Renal pelvis (tissue), 12 donors: ENCODE measurements around the gene C9orf152. TPM values are rescaled to one million over a fixed set of nuclear protein-coding genes. Genes with fewer than 3 reads are reported as not detected.
"Not testable (repeated sequence)": the region's sequence is repeated elsewhere in the genome, so short reads cannot be mapped to it uniquely, and the experiment has no call there.

ENCODE experiments used
- DNase-seq: peaks from one replicate; pipeline ENCODE4 v3.0.0-alpha.2; 2013
- long read RNA-seq, 16 experiments: transcript quantifications; one replicate each; lab custom pipeline, GENCODE V29; 2026
- polyA plus RNA-seq, 3 donors: library from polyadenylated mRNA; unstranded; fragments of 120-200 nt; gene quantifications; one replicate each; pipeline ENCODE4 v1.2.1, GENCODE V29; 2013; ENCODE audit not compliant: insufficient read length in 3 of 3

Gene C9orf152
- under 1 TPM; 0.46 to 0.64 (median 0.50) TPM for polyA plus RNA-seq
- long read RNA-seq, donor 1 = 0 reads
- long read RNA-seq, donor 2 = 0 reads
- long read RNA-seq, donor 3 = 0 reads
- long read RNA-seq, donor 4 = 0 reads
- long read RNA-seq, donor 5, partial matches to known transcripts = 0 of 1 reads
- long read RNA-seq, donor 5, other reads (novel, unspliced or antisense) = 0 of 1 reads
- long read RNA-seq, donor 6 = 0 reads
- long read RNA-seq, donor 7, partial matches to known transcripts = 0 of 1 reads
- long read RNA-seq, donor 7, other reads (novel, unspliced or antisense) = 0 of 1 reads
- long read RNA-seq, donor 8 = 0 reads
- long read RNA-seq, donor 9 = 0 reads
- long read RNA-seq, donor 10 = 0 reads
- long read RNA-seq, donor 11 = 0 reads
- long read RNA-seq, donor 12 = 0 reads
- long read RNA-seq, donor 13 = 0 reads
- long read RNA-seq, donor 14 = 0 reads
- long read RNA-seq, donor 15, transcript C9orf152-201 (2 exons, 2,717 nt) = major isoform, 13 of 13 reads
- long read RNA-seq, donor 15, partial matches to known transcripts = 0 of 13 reads
- long read RNA-seq, donor 15, other reads (novel, unspliced or antisense) = 0 of 13 reads
- long read RNA-seq, donor 16, partial matches to known transcripts = 0 of 1 reads
- long read RNA-seq, donor 16, other reads (novel, unspliced or antisense) = 0 of 1 reads

DNA sequence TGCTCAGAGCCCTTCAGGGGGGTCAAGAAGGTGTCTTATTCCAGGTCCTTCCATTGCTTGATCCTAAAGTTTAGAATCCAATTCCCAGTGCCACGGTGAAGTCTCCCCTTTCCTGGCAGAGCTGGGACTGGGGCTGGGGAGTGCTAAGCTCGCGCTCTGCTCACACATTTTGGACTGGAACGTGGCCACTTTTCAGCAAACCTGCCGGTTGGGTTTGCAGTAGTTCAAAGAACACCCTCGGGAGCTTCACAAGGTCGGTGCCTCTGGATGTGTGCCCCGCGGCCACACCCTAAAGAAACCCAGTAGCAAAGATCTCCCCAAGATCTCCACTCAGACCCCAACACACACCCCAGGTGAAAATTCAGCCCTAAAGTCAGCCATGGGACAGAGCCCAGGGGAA is at the start of gene C9orf152:
Gene C9orf152, minus strand, starts transcription at position 129 of the 400 bp plus-strand sequence. CDS start 580 bp downstream, outside the sequence.
- DNase-seq = no peak

DNA sequence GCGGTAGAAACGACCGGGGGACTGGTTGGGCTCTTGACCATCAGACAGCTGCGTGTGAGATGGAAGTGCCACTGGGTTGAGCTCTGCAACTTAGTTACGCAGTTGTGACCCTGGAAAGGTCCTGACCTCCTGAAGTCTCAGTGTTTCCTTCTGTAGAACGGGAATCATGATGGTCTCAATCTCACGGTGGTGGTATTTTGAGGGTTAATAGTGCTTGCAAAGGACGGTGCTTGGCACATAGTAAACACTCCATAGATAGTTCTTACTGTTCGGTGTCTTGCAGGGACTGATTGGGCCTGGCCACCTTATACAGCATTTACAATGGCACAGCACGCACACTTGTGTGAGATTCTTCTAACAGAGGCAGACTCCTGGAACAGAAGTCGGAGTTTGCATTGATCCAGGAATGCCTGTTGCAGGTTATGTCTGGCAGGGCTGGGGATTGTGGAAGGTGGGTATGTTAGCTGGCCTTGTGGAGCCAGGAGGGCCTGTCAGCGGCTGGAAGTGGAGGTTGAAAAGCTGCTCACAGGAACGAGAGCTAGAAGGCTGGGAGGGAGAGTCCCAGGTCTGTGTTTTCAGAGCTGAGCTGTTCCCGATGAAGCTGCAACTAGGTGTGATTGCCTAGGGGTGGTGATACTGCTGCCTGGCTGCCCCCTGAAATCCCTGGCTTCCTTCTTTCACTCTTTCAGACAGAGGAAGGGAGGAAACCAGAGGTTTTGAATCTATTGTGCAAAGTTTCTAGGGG is 49.3 kb upstream of the C9orf152 start:
- no peak for DNase-seq

DNA sequence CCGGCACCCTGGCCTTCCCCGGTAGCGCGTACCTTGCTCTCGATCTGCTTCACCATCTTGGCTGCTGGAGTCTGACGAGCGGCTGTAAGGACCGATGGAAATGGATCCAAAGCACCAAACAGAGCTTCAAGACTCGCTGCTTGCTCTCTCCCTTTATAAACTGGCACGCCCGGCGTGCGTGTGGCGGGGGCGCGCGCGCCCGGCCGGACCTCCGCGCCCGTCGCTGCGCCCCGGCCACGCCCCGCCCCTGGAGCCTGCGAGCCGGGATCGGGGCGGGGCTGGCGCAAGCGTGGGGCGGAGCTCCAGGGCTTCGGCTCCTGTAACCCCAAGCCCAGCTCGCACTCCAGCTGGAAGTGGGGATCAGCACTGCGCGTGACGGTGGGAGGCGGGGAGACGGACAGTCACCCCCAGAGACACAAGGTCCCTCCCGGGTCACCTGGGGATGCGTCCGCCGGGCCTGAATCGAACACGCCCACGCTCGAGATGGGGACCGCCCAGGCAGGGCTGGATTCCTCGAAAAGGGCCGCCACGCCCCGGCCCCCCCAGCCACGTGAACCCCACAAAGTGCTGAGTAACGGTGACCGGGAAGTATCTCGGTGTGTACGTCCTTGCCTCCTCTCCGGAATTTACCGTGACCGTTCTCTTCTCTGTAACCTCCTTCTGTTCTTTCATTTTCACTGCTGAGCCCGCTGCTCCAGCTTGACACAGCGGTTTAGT is 48.6 kb upstream of the C9orf152 start, which contains the start of gene TXN:
Gene TXN, minus strand, starts transcription at position 128 of the 717 bp plus-strand sequence. Its CDS starts 72 bp downstream, at position 56.
- DNase-seq = peak; percentile 83

DNA sequence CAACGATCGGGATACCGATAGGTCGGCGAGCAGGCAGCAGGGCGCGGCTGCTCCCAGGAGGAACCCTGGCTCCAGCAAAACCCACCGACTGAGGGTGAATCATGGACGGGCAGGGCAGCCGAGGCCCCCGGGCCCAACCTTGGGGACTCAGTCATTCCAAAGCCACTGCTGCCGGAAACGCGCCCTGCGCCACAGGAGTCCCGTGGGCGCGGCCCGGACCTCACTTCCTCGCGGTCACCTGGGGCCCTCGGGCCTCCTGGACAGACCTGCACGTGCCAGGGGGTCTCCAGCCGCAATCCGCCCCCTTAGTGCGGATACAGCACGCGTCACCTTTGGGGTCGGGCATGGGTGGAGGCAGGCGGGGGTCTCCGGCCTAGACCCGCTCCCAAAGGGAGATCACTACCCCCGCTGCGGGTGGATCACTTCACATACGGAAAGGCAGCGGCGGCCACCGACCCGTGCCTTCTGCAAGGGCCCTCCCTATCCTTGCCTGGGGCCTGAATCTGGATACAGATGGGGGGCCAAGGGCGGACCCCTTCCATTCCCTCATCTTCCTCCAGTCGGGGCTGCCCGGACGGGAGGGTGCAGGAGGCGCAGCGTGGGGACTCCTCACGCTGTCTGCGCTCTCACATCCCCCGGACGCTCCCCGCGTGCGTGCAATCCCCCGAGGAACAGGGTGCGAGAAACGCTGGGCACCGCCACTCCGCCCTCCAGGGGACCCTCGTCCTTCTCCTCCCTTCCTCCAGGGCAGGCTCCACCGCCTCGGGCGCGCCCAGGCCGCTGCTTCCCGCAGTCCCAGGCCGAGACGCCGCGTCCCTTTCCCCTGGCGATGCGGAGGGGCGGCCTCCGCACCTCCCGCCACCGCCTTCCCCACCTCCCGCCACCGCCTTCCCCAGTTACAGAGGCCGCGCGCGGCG is 47.8 kb upstream of the C9orf152 start:
- peak; percentile 16 for DNase-seq

DNA sequence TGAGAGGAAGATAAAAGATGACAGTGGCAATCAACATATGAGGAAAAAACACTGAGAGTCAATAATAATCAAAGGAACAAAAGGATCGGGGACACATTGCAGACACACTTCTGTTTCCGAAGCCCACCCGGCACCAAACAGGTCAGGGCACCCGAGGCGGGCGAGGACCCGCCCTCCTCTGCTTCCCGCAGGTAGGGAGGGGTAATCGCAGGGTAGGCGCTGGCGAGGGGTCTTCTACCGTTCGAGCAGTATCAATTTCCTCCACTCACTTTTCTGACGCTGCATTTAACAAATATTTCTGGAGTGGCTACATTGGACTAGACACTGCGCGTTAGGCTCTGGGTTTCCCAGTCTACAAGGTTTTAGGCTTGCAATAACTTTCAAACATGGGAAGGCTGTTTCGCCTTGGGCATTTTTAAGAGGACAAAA is 47.1 kb upstream of the C9orf152 start:
- no peak for DNase-seq

GRCh38 chr9:110254500-110254899 is 46.5 kb upstream of the C9orf152 start:
- no peak for DNase-seq

- DNase-seq = no peak
Observed at GRCh38 chr9:110252509-110253139, 44.7 kb upstream of the C9orf152 start.

DNA sequence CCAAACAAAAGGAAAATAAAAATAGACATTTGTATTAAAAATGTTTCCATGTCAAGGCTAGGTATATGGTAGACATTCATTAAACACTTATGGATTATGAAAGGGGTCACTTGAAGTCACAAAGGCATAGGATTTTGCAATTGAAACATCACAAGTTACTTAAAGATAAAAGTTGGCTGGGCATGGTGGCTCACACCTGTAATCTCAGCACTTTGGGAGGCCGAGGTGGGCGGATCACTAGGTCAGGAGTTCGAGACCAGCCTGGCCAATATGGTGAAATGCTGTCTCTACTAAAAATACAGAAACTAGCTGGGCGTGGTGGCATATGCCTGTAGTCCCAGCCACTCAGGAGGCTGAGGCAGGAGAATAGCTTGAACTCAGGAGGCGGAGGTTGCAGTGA is 43.8 kb upstream of the C9orf152 start:
- not testable (repeated sequence) for DNase-seq

GRCh38 chr9:110251212-110251611 is 43.3 kb upstream of the C9orf152 start:
- DNase-seq = no peak

GRCh38 chr9:110249603-110250002 is 41.6 kb upstream of the C9orf152 start:
- no peak for DNase-seq

DNA sequence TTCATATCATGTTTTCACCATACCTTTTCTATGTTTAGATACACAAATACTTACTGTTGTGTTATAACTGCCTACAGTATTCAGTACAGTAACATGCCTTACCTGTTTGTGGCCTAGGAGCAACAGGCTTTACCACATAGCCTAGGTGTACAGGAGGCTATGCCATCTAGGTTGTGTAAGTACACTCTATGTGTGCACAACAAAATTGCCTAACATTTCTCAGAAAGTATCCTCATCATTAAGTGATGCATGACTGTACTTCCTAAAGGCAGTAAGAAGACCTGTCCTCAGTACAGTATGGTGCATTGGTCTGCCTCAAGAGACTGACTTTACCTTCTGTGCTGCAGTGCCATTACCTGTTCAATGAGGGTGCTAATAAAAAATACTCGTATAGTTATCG is 40.4 kb upstream of the C9orf152 start:
- DNase-seq = no peak

- no peak for DNase-seq
Observed at GRCh38 chr9:110246214-110246613, 38.3 kb upstream of the C9orf152 start.

DNA sequence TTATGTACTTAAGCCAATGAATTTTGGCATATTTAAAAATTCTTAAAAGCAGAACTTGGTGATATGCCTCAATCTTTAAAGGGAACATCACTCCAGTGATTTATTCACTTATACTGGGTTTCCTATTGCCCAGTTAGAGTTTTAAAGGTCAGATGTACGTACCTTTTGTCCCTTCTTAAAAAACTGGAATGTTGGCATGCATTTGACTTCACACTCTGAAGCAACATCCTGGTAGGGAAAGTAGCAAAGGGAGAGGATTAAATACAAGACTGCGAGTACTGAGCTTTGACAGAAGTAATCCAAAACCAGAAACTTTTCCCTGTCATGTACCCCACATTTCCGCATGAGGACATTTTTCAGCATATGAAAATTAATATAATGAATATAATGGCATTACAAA is 36.7 kb upstream of the C9orf152 start:
- DNase-seq = no peak

GRCh38 chr9:110241858-110242321 is 33.9 kb upstream of the C9orf152 start:
- no peak for DNase-seq

GRCh38 chr9:110241260-110241857 is 33.4 kb upstream of the C9orf152 start:
- no peak for DNase-seq

DNA sequence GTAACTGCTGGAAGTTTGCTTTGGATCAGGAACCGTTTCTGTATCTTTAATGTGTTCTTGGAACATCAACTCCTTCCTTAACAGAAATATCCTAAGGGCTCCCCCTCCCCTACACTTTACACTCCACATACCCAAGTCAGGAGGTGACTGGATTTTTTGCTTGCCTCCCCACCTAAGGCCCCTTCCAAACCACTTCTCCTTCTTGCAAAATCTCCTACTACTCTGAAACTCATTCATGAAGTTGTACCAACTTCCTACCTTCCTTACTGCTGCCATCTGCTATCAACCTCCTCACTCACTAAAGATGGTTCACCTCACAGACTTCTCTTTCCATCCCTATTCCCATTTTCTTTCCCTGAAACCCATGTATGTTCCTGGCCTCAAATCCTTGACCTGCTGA is 32.2 kb upstream of the C9orf152 start:
- DNase-seq = no peak

GRCh38 chr9:110228321-110228720 is 20.4 kb upstream of the C9orf152 start:
- no peak for DNase-seq

GRCh38 chr9:110224583-110224982 is 16.6 kb upstream of the C9orf152 start:
- no peak for DNase-seq

DNA sequence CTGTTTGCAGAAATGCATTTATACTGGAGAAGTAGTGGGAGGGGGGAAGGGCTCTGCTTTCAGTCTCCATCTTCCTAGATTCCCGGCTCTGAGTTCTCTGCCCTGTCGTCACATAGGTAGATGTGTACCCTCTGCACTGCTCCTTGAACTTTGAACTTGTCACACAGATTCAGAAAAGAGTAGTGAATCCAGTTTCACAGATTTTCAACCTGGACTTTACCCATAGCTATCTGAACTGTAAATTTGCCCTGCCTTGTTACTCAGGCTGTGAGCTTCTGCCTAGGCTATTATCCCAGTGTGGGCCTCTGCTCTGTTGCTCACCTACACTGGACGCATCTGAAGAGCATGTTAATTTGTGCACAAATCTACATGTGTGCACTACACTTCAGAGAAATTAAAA is 12.8 kb upstream of the C9orf152 start:
- no peak for DNase-seq
